Stimulated activated naive CD8-positive, alpha-beta T cell treated with anti-CD3 and anti-CD28 coated beads, Interleukin-15, amount 100 ng/mL, for 72 hours (primary cell): ENCODE results near the gene DYTN.
A peak's percentile ranks its signal among the peaks of the same experiment; 100 is the strongest.
"Not testable (repeated sequence)": the region's sequence is repeated elsewhere in the genome, so short reads cannot be mapped to it uniquely, and the experiment has no call there.

Source experiments
- ATAC-seq: fragments of 150-1000 bp; cut with Tn5 transposase; 2 replicates; pipeline ENCODE4 v1.10.0; 2021; ENCODE audit warnings: mild to moderate bottlenecking, moderate library complexity
- DNase-seq, 2 donors: peaks; one replicate each; pipeline ENCODE4 v3.0.0; 2021 to 2022
- H3K27ac Mint-ChIP-seq, 2 donors: one replicate each; pipeline ENCODE4 v1.8.0; 2022; ENCODE audit warnings: mild to moderate bottlenecking in 2 of 2, mixed read lengths in 2 of 2, moderate library complexity in 2 of 2
- H3K27me3 Mint-ChIP-seq: one replicate; pipeline ENCODE4 v1.8.0; 2022; ENCODE audit warnings: mixed read lengths
- H3K4me1 Mint-ChIP-seq: one replicate; pipeline ENCODE4 v1.8.0; 2022; ENCODE audit warnings: mild to moderate bottlenecking, mixed read lengths
- H3K4me3 Mint-ChIP-seq, 2 donors: one replicate each; pipeline ENCODE4 v1.8.0; 2022; ENCODE audit warnings: mild to moderate bottlenecking in 2 of 2, mixed read lengths in 2 of 2, moderate library complexity in 1 of 2
- H3K9me3 Mint-ChIP-seq, 2 donors: one replicate each; pipeline ENCODE4 v1.8.0; 2022; ENCODE audit warnings: mixed read lengths in 2 of 2

DYTN gene

DNA sequence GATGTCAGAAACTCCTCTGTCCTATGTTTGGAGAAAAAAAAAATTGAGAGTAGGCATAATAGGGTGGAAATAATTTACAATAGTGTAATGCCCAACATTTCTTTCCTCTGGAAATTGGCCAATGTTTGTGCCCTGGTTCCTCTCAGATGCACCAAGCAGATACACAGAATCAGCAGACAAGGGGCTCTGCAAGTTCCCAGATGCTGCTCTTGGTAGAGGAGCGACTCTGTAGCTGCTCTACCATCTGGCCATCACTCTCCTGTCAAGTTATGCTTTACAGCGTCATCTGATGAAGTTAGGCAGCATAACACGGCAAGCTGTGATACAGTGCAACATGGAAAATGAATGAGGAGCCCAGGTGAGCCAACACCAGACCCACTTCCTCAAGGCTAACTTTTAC, 1.6 kb downstream of the DYTN start:
- Mint-ChIP-seq H3K27ac (no peak overlapping the region), H3K27me3 (peaks cover 20% of the 10 kb centered on the region), H3K9me3 (no peaks in the 10 kb centered on the region), H3K4me3 (no peak overlapping the region), H3K4me1 (no peaks in the 10 kb centered on the region)
- no peak for DNase-seq
- no peak for ATAC-seq

DNA sequence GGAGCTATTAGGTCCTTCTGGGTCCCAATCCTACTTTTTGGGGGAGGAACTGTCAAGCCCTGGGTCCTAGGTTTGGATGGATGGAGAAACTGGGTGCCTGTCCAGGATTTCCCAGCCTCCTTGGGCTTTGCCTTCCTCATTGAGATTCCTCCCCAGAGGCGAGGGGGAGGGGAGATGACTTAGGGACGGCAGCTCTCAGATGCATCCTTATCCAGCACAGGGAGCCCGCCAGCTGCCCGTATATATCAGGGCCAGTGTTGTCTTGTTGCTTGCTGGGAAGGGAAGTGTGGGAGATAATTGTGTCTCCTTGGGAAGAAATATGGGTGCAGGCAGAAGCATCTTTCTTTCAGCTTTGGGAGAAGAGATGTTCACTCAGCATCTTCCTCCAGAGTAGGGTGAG, 3.0 kb downstream of the DYTN start:
- DNase-seq, H3K9me3 Mint-ChIP-seq, ATAC-seq, H3K4me3 Mint-ChIP-seq, H3K4me1 Mint-ChIP-seq: not testable (repeated sequence)
- peak overlapping the region in 1 of 2 donors; percentile 74 for H3K27ac Mint-ChIP-seq
- peaks cover 15% of the 10 kb centered on the region for H3K27me3 Mint-ChIP-seq

DNA sequence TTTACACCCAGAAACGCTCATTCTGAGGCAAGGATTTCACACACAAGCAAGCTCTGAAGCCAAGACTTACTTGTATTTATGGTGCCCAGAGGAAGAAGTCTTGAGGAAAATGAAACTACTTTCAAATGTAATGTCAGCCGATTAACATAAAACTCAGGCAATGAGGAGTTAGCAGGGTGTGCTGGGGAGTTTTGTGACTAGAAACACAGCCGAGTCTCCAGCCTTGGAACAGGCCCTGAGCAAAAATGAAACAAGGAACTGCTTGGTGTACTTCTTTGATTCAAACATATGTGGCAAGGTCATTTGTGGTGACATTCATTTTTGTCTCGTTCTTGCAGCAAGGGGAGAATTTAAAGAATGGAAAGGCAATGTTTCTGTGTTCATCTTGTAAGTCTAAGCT, 4.5 kb downstream of the DYTN start:
- ATAC-seq: no peak
- Mint-ChIP-seq H3K4me1 (no peaks in the 10 kb centered on the region), H3K4me3 (no peak overlapping the region), H3K27ac (peak overlapping the region in 1 of 2 donors; percentile 3), H3K27me3 (peaks cover 21% of the 10 kb centered on the region), H3K9me3 (no peaks in the 10 kb centered on the region)
- no peak for DNase-seq

DNA sequence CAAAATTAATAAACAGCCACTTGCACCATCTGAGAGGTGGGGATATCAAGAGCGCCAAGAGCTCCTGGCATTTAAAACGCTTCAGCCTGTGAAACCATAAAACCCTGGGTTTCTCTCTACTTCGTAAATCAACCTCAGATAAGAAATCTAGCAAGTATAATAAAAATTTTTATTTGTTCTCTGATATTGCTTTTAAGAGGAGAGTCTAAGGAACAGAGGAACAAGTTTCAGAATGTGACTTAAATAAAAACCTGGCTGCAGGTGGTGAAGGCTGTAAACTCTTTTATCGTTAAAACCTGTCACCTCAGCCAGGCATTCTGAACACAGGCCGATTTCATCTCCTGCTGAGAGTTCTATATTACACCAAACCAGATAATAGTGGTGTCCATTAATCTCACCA, 9.9 kb downstream of the DYTN start:
- no peaks in the 10 kb centered on the region for H3K9me3 Mint-ChIP-seq
- no peak for ATAC-seq

DNA sequence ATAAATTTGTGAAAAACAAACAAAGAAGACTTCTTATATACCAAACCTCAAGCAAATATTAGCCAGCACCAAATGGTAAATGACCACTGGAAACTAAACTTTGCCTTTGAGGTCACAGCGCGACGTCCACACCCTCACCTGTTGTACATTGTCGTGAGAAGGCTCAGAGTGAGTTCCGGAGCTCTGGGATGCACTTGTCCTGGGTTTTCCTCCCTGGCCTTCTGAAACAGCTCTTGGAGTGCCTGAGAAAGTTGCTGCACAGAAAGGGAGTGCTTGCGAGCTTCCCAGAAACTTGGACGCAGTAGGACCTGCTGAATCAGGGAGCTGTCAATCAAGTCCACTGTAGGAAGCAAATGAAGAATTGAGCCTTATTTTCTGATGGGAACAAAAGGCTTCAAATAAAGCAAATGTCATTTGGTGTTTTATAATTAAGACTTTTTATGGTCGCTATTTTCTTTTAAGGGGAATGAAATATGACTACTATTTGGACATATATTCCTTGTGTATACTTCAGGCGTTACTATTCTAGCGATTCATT, 11.0 kb downstream of the DYTN start:
- ATAC-seq (no peak), DNase-seq (no peak)
- no peak overlapping the region for H3K27ac Mint-ChIP-seq
- H3K4me1 Mint-ChIP-seq: no peaks in the 10 kb centered on the region
- no peaks in the 10 kb centered on the region for H3K9me3 Mint-ChIP-seq
- peaks cover 13% of the 10 kb centered on the region for H3K27me3 Mint-ChIP-seq
- H3K4me3 Mint-ChIP-seq: no peak overlapping the region

More for the DNA sequence above, 9.9 kb downstream of the DYTN start:
- DNase-seq: no peak
- Mint-ChIP-seq H3K27me3 (peaks cover 13% of the 10 kb centered on the region), H3K27ac (no peak overlapping the region), H3K4me3 (no peak overlapping the region), H3K4me1 (no peaks in the 10 kb centered on the region)

DNA sequence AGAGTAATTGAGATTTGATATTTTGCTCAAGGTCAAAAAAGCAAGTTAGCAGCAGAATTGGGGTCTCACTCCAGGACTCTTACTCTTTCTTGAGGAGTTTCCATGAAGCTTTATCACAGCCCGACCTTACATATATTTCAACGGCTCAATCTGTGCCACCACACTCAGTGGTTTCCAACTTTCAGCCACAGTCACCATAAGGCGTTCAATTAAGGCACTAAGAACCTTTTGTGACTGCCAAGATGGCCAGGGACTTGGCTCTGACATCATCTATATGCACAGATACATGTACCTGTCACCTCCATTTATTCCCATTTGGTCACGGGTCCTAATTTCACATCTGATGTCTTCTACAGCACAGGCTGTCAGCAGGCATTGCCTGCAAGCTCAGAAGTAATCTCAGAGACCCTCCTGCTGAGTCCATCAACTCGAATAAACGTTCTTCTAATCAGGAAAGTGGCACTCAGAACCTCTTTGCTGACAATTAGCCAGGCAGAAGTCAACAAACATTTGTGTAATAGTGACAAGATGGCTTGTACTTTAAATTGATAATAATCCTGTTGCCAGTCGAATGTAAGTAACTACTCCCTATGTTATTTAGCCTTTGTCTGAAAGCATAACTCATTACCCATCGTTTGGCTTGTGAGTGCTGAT, 16.1 kb downstream of the DYTN start:
- Mint-ChIP-seq H3K4me3 (no peak overlapping the region), H3K4me1 (peaks cover 11% of the 10 kb centered on the region), H3K27me3 (peaks cover 30% of the 10 kb centered on the region), H3K9me3 (no peaks in the 10 kb centered on the region), H3K27ac (no peak overlapping the region)
- no peak for DNase-seq
- no peak for ATAC-seq

- H3K4me1 Mint-ChIP-seq: peaks cover 11% of the 10 kb centered on the region
- no peaks in the 10 kb centered on the region for H3K9me3 Mint-ChIP-seq
- no peak for DNase-seq
- no peak for ATAC-seq
- H3K27me3 Mint-ChIP-seq: peaks cover 37% of the 10 kb centered on the region
- peak overlapping the region in 1 of 2 donors; percentile 20 for H3K4me3 Mint-ChIP-seq
- no peak overlapping the region for H3K27ac Mint-ChIP-seq
These were observed 18.0 kb downstream of the DYTN start for GRCh38 chr2:206700156-206700555.

GRCh38 chr2:206698811-206699210, 19.4 kb downstream of the DYTN start:
- no peak for ATAC-seq
- peaks cover 11% of the 10 kb centered on the region for H3K4me1 Mint-ChIP-seq
- no peak for DNase-seq
- H3K27ac Mint-ChIP-seq: no peak overlapping the region
- H3K4me3 Mint-ChIP-seq: no peak overlapping the region
- no peaks in the 10 kb centered on the region for H3K9me3 Mint-ChIP-seq
- peaks cover 37% of the 10 kb centered on the region for H3K27me3 Mint-ChIP-seq

GRCh38 chr2:206696910-206697309, 21.3 kb downstream of the DYTN start:
- H3K4me1 Mint-ChIP-seq: peaks cover 11% of the 10 kb centered on the region
- H3K27ac Mint-ChIP-seq: no peak overlapping the region
- peaks cover 37% of the 10 kb centered on the region for H3K27me3 Mint-ChIP-seq
- H3K4me3 Mint-ChIP-seq: no peak overlapping the region
- DNase-seq (no peak), ATAC-seq (no peak)
- H3K9me3 Mint-ChIP-seq: no peaks in the 10 kb centered on the region

- Mint-ChIP-seq H3K4me1 (peaks cover 5% of the 10 kb centered on the region), H3K27ac (no peak overlapping the region), H3K4me3 (no peak overlapping the region), H3K27me3 (peaks cover 24% of the 10 kb centered on the region), H3K9me3 (no peaks in the 10 kb centered on the region)
- DNase-seq (peak; percentile 21 to 35), ATAC-seq (peak; percentile 66)
These were observed 24.6 kb downstream of the DYTN start for GRCh38 chr2:206693399-206694137.

- Mint-ChIP-seq H3K27ac (no peak overlapping the region), H3K4me1 (peaks cover 5% of the 10 kb centered on the region), H3K27me3 (peaks cover 20% of the 10 kb centered on the region), H3K9me3 (no peaks in the 10 kb centered on the region), H3K4me3 (no peak overlapping the region)
- no peak for DNase-seq
- ATAC-seq: no peak
These were observed 25.2 kb downstream of the DYTN start for GRCh38 chr2:206692971-206693370.

- H3K27me3 Mint-ChIP-seq: peaks cover 13% of the 10 kb centered on the region
- DNase-seq (no peak), ATAC-seq (no peak)
- no peaks in the 10 kb centered on the region for H3K9me3 Mint-ChIP-seq
- peaks cover 5% of the 10 kb centered on the region for H3K4me1 Mint-ChIP-seq
- H3K4me3 Mint-ChIP-seq: no peak overlapping the region
- H3K27ac Mint-ChIP-seq: no peak overlapping the region
These were observed 29.2 kb downstream of the DYTN start for GRCh38 chr2:206688990-206689389.

GRCh38 chr2:206688453-206688852, 29.7 kb downstream of the DYTN start:
- Mint-ChIP-seq H3K27me3 (peaks cover 13% of the 10 kb centered on the region), H3K9me3 (no peaks in the 10 kb centered on the region), H3K4me1 (peaks cover 5% of the 10 kb centered on the region), H3K4me3 (no peak overlapping the region), H3K27ac (no peak overlapping the region)
- ATAC-seq: no peak
- no peak for DNase-seq

DNA sequence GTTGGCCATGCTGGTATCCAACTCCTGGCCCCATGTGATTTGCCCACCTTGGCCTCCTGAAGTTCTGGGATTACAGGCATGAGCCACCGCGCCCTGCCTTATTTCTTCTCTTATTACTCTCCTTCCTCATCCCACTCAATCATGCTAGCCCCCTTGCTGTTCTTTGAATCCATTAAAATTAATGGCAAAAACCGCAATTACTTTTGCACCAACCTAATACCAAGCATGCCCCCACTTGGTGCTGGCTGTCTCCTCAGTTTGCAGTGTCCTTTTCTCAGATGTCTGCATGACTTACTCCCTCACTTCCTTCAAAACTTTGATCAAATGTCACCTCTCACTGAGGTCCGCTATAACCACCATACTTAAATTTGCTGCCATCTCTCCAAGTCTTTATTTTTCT, 34.6 kb downstream of the DYTN start:
- peaks cover 11% of the 10 kb centered on the region for H3K27me3 Mint-ChIP-seq
- no peak overlapping the region for H3K4me3 Mint-ChIP-seq
- no peak overlapping the region for H3K27ac Mint-ChIP-seq
- ATAC-seq: no peak
- H3K9me3 Mint-ChIP-seq: no peaks in the 10 kb centered on the region
- no peaks in the 10 kb centered on the region for H3K4me1 Mint-ChIP-seq
- DNase-seq: no peak

- ATAC-seq (no peak), DNase-seq (no peak)
- Mint-ChIP-seq H3K27ac (no peak overlapping the region), H3K4me3 (no peak overlapping the region), H3K9me3 (no peaks in the 10 kb centered on the region), H3K4me1 (no peaks in the 10 kb centered on the region), H3K27me3 (peaks cover 17% of the 10 kb centered on the region)
These were observed 47.5 kb downstream of the DYTN start for GRCh38 chr2:206670531-206671319.

- H3K27ac Mint-ChIP-seq: no peak overlapping the region
- no peaks in the 10 kb centered on the region for H3K4me1 Mint-ChIP-seq
- no peaks in the 10 kb centered on the region for H3K9me3 Mint-ChIP-seq
- peaks cover 20% of the 10 kb centered on the region for H3K27me3 Mint-ChIP-seq
- DNase-seq (no peak), ATAC-seq (no peak)
- H3K4me3 Mint-ChIP-seq: no peak overlapping the region
These were observed 52.9 kb downstream of the DYTN start for GRCh38 chr2:206665251-206665650.
